ENCODE measurements around the gene ISLR. TPM values are rescaled to one million over a fixed set of nuclear protein-coding genes. Genes with fewer than 3 reads are reported as not detected.

Gene ISLR
- total RNA-seq, 2 experiments from 2014 or later: not detected

GRCh38 chr15:74129586-74130154 lies 43.8 kb upstream of the ISLR start:
- CTCF ChIA-PET: no interaction called here
- ATAC-seq (ENCODE audit: poor library complexity) (no peak), DNase-seq (no peak)
- no peaks in the 10 kb centered on the region for H3K36me3 ChIP-seq (ENCODE audit: insufficient read depth, low read length)
- Mint-ChIP-seq H3K9me3 (no peaks in the 10 kb centered on the region), H3K27me3 (peaks cover 86% of the 10 kb centered on the region), H3K4me3 (no peak overlapping the region), H3K36me3 (ENCODE audit: low read depth) (no peaks in the 10 kb centered on the region), H3K4me1 (ENCODE audit: low read depth) (peaks cover 29% of the 10 kb centered on the region), H3K27ac (no peak overlapping the region)
- peaks cover 0 to 32% of the 10 kb centered on the region in 2 experiments for H3K9me3 ChIP-seq (ENCODE audit: control insufficient read depth in 1 of 2, insufficient read depth in 1 of 2, low read length in 2 of 2)
- peaks cover 29% of the 10 kb centered on the region for H3K4me1 ChIP-seq (ENCODE audit: insufficient read depth, low read length)
- H3K4me3 ChIP-seq (ENCODE audit: low read length): no peak overlapping the region
- POLR2A ChIA-PET: no interaction called here
- no peak overlapping the region for H3K27ac ChIP-seq (ENCODE audit: low read depth in 1 of 2, low read length in 2 of 2)
- H3K27me3 ChIP-seq (ENCODE audit: control insufficient read depth in 1 of 2, insufficient read depth in 2 of 2, low read length in 2 of 2): peaks cover 70 to 86% of the 10 kb centered on the region in 2 experiments
- intact Hi-C loops (cut with DNase I, micrococcal nuclease): loop anchor here (5.0 to 10.0 kb wide), 3 partner anchors 157 to 175 kb away; no protein-coding TSS in a partner anchor
- TF ChIP-seq CTCF (IDR thresholded peaks at IDR 0.05): no peak

- H3K9me3 Mint-ChIP-seq: no peaks in the 10 kb centered on the region
- ChIA-PET CTCF (no interaction called here), POLR2A (no interaction called here)
- peaks cover 35% of the 10 kb centered on the region for H3K4me1 Mint-ChIP-seq (ENCODE audit: low read depth)
- Histone ChIP-seq H3K4me3 (ENCODE audit: low read length) (no peak within 1 kb of the TSS), H3K27me3 (ENCODE audit: control insufficient read depth in 1 of 2, insufficient read depth in 2 of 2, low read length in 2 of 2) (peaks cover 76 to 93% of the 10 kb centered on the region in 2 experiments), H3K27ac (ENCODE audit: low read depth in 1 of 2, low read length in 2 of 2) (no peak within 1 kb of the TSS), H3K4me1 (ENCODE audit: insufficient read depth, low read length) (peaks cover 34% of the 10 kb centered on the region), H3K9me3 (ENCODE audit: control insufficient read depth in 1 of 2, insufficient read depth in 1 of 2, low read length in 2 of 2) (peaks cover 0 to 38% of the 10 kb centered on the region in 2 experiments), H3K36me3 (ENCODE audit: insufficient read depth, low read length) (no peaks in the 10 kb centered on the region)
- H3K4me3 Mint-ChIP-seq: no peak within 1 kb of the TSS
- no peaks in the 10 kb centered on the region for H3K36me3 Mint-ChIP-seq (ENCODE audit: low read depth)
- DNase-seq (no peak), ATAC-seq (ENCODE audit: poor library complexity) (no peak)
- no peak for TF ChIP-seq CTCF (IDR thresholded peaks at IDR 0.05)
- intact Hi-C loops (cut with DNase I, micrococcal nuclease): loop anchor here in 1 of 2 experiments (10.0 kb wide), 1 partner anchor 176 kb away; no protein-coding TSS in a partner anchor
- peaks cover 89% of the 10 kb centered on the region for H3K27me3 Mint-ChIP-seq
- H3K27ac Mint-ChIP-seq: no peak within 1 kb of the TSS
Observed at GRCh38 chr15:74130155-74130848, 43.2 kb upstream of the ISLR start, which contains the start of gene ISLR2. TSS of gene ISLR2 (plus strand) at chr15:74130586. CDS start at chr15:74132755, 2,169 bp downstream.

- ChIA-PET CTCF (no interaction called here), POLR2A (no interaction called here)
Observed at GRCh38 chr15:74130849-74131627, 42.5 kb upstream of the ISLR start.

More at GRCh38 chr15:74130849-74131627, 42.5 kb upstream of the ISLR start:
- Histone ChIP-seq H3K4me1 (ENCODE audit: insufficient read depth, low read length) (peaks cover 42% of the 10 kb centered on the region), H3K9me3 (ENCODE audit: control insufficient read depth in 1 of 2, insufficient read depth in 1 of 2, low read length in 2 of 2) (peaks cover 0 to 45% of the 10 kb centered on the region in 2 experiments), H3K27ac (ENCODE audit: low read depth in 1 of 2, low read length in 2 of 2) (no peak overlapping the region), H3K36me3 (ENCODE audit: insufficient read depth, low read length) (no peaks in the 10 kb centered on the region), H3K27me3 (ENCODE audit: control insufficient read depth in 1 of 2, insufficient read depth in 2 of 2, low read length in 2 of 2) (peaks cover 83 to 93% of the 10 kb centered on the region in 2 experiments), H3K4me3 (ENCODE audit: low read length) (no peak overlapping the region)
- peaks cover 39% of the 10 kb centered on the region for H3K4me1 Mint-ChIP-seq (ENCODE audit: low read depth)
- H3K27ac Mint-ChIP-seq: no peak overlapping the region
- no peak overlapping the region for H3K4me3 Mint-ChIP-seq
- TF ChIP-seq CTCF (IDR thresholded peaks at IDR 0.05): no peak
- ATAC-seq (ENCODE audit: poor library complexity) (no peak), DNase-seq (no peak)
- H3K27me3 Mint-ChIP-seq: peaks cover 89% of the 10 kb centered on the region
- H3K9me3 Mint-ChIP-seq: no peaks in the 10 kb centered on the region
- intact Hi-C loops (cut with DNase I, micrococcal nuclease): loop anchor here in 1 of 2 experiments (10.0 kb wide), 1 partner anchor 176 kb away; no protein-coding TSS in a partner anchor
- no peaks in the 10 kb centered on the region for H3K36me3 Mint-ChIP-seq (ENCODE audit: low read depth)
